NCI-H226 (cell line): ENCODE data around the gene SLC17A8.

ENCODE experiments used
- DNase-seq: peaks from one replicate; pipeline ENCODE4 v3.0.0-alpha.2; 2015

The SLC17A8 gene

DNA sequence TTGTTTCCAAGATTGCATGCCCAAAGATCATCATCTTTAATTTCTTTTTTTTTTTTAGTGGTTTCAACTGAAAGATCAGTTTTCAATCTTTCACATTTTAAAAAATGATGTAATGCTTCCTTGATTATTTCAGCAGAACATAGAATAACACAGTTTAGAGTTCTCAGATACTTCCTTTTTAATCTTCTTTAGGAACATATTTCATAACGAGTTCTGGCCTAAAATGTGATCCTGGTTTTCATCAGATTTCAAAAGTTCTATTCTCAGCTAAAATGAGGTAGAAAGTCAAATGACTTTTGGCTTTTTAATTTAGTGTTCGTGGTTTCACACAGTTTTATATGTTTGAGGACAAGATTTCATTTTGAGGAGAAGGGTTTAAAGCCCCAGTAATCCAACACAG is 76.8 kb downstream of the SLC17A8 start:
- no peak for DNase-seq

DNA sequence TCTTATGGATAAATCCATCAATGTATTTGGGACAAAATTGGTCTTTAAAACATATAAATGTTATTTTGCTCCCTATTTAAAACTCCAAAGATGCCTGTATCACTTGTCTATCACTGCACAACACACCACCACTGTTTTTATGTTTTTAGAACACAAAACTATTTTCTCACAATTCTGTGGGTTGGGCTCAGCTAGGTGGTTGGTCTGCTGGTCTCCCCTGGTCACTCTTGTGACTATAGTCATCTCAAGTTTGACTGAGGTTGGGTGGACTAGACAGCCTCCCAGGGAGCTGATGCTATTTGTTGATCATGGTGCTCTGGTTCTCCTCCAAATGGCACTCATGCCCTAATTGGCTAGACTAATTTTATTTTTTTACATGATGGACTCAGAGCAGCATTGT is 77.3 kb downstream of the SLC17A8 start:
- no peak for DNase-seq

- DNase-seq = no peak
These were observed 79.1 kb downstream of the SLC17A8 start for GRCh38 chr12:100435957-100436356.

GRCh38 chr12:100437038-100437841 is 80.4 kb downstream of the SLC17A8 start:
- DNase-seq = no peak

DNA sequence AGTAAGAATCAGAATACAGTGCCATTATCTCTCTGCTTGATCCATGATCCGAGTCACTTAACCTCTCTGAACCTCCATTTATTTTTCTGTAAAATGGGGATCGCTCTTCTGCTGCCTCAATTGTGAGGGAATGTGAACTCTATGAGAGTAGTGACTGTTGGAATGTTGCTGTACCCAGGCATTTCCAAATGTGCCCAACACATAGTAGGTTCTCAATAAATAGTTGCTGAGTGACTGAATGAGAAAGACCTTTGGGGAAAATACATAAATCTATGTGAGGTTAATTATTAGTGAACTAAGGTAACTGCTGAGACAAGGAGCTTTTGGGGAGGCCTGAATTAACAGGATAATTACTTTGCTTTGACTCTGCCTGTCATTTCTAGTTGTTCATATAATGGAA is 82.9 kb downstream of the SLC17A8 start:
- DNase-seq = no peak

DNA sequence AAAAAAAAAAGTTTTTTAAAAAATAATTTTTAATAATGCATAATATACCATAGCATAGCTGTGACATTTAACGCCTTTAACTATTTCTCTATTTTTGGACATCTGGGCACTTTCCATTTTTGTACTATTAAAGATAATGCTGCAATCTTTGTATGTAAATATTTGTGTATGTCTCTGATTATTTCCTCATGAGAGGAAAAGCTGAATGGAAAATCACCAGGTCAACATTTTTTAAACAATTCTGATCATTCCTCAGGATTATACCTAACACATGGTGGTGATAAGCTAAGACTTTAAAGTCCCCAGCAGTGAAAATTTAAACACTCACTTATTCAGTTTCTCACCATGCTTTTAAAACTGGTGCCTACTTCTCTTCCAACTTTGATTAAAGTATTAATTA is 85.5 kb downstream of the SLC17A8 start:
- DNase-seq = no peak

DNA sequence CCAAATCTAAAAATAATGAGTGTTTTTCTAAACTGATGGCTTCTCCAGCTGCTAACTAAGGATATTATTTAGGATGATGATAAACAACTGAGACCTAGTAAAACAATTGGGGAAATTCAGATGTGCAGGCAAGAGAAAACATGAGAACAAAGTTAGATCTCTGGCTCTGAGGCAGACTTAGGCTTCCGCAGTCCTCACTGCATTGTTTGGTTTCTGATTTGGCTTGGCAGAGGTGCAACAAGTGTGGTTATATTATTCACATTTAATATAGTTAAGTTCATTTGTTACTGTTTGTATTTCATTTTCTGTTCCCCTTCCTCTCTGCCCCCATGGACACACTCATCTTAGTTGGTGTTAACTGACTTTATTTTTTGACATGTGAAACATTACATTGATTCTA is 86.6 kb downstream of the SLC17A8 start:
- DNase-seq = no peak

DNA sequence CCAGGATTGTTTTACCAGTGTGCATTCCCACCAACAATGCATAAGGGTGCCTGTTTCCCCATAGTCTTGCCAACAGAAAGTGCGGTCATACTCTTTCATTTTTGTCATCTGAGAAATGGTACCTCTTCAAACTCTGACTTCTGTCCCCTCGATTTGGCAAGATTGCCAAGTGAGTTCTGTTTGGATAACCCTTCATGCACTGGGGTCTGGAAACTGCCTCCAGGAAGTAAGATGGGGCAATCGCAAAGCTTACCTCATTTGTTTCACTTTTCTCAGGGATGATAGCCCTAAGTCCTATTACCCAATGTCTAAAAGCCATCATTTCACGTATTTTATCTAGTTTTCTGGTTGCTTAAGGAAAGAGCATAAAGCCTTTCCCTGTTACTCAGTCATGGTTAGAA is 88.2 kb downstream of the SLC17A8 start:
- no peak for DNase-seq

GRCh38 chr12:100447381-100447780 is 90.5 kb downstream of the SLC17A8 start:
- DNase-seq = no peak

DNA sequence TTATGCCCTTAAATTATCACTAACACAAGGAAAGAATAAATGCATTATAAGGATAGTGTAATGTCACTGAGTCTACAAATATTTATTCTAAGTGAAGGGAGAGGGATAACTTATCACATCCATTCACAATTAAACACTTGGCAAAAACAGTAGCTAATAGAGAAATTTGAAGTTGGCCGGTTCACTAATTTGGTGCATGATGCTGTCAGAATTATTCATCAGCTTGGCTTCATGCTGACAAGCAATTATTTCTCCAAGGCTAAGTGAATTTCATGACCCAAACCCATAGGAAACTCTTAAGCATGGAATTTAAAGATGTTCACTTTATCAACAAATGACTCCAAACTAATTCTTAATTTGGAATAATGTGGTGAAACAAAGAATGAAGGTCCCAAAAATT is 91.8 kb downstream of the SLC17A8 start:
- no peak for DNase-seq

DNA sequence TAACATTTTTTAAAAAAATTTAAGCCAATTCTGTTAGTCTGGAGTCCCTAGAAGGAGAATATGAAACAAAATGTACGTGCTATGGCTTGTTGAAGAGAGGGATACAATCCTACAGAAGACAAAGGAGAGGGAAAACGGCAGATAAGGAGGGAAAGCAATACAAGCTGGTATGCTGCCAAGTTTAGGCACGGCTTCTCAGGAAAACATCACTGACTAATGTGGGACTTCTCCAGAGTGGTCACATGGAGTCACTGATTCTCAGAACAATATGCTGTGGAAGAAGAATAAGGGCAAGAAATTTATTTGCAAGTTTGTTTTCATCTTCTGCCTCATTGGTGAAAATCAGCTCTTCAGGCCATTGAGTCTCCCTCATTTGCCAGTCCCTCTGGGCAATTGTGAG is 93.9 kb downstream of the SLC17A8 start:
- no peak for DNase-seq

DNA sequence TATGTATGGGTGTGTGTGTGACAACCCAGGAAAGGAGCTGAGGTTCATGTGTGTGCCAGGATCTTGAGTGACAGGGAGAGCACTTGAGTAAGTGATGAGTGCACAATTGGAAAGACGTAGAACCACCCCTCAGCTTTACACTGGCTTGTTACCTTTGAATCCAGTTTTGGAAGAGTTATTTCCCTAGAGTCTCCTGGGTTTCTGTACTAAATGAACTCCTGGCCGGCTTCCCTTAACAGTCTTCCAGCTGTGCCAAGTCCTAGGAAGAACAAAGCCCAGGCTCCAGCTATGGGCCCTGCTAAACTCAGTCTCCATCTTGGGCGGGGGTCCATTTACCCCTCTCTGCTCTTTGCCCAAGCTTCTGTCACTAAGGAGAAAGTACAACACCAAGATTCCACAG is 97.1 kb downstream of the SLC17A8 start:
- no peak for DNase-seq

DNA sequence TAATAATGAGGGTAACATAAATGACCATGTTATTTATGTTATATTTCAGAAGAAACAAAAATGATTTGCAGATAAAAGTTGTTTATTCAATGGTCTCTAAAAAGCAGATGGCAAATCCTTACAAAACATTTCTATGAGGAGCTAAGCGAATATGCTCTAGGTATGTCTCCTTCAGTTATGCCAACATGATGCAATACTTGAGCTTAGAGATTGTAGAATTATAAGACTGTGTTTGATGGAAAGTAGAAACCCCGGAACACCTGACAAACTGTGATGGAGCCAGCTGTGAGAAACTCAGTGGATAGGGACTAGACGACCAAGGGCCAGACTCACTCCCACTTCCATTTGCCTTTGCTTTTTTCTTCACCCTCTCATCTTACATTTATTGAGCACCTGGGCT is 99.0 kb downstream of the SLC17A8 start:
- no peak for DNase-seq

GRCh38 chr12:100458191-100458590 is 101.3 kb downstream of the SLC17A8 start:
- DNase-seq = no peak

GRCh38 chr12:100460702-100461101 is 103.8 kb downstream of the SLC17A8 start:
- DNase-seq = no peak

DNA sequence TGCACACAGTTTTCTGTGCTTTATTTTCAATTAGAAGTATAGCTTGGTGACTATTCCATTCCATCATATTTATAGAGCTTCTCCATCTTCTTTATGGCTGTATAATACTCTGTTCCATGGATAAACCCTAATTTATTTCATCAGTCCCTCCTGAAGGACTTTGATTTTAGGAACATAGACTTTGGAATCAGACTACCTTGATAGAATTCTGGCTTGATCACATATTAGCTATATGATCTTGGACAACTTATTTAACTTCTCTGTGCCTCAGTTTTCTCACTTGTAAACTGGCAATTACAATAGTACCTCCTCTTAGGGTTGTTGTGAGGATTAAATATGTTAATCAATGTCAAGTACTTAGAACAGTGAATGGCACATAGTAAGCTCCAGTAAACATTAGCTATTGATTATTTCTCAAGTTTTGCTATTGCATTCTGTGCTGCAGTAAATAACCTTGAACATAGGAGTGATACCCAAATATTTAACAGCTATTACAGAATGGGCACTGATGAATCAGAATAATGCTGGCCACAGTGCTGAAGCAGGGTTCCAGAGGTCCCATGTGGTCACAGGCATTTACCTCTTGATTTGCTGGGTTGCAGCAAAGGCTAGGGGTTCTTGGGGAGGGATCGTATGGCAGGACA is 104.6 kb downstream of the SLC17A8 start:
- no peak for DNase-seq

GRCh38 chr12:100463661-100464060 is 106.8 kb downstream of the SLC17A8 start:
- no peak for DNase-seq

DNA sequence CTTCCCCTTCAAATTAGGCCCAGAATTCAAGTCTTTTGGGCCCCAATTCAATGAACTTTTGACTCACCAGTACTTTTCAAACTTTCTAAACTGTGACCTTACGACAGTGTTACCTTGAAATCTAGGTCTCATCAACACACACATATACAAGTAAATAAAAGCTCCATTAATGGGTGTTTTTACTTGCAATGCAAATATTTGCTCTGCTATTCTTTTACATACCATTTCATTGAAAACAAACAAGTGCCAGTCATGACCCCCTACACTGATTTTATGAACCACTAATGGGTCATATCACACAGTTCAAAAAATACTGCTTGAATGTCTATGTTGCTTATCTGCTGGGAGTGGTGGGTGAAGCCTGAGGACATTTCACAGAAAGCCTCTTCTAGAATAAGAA is 107.7 kb downstream of the SLC17A8 start:
- no peak for DNase-seq

DNA sequence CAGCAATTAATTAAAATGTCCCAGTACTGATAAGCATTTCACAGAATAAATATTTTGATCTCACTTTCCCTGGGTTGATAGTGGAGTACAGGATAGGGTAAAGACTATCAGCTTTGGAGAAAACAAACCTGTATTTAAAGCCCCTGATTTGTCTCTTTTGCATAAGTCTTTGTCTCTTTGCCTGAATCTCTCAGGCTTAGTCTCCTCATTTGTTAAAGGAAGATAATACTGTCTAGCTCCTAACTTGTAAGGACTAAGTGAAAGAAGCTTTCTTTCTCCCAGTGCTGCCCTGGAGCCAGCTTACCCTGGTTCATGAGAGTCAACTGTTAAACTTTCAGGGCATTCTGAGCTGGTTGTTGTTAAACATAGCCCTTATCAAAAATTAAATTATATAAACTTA is 111.3 kb downstream of the SLC17A8 start:
- no peak for DNase-seq
